A549 (cell line): ENCODE data around the gene PAPLN.

Source experiments
- CBX8 ChIP-seq: fragments of 200-600 bp; sonication (generic); IDR thresholded peaks from 2 replicates; pipeline ENCODE4 v1.6.1; 2016
- CTCF ChIP-seq: fragments of >200 bp; sonication (Bioruptor Twin); formaldehyde crosslinking; IDR thresholded peaks from 3 replicates; pipeline ENCODE4 v1.5.1; 2016
- EP300 ChIP-seq, 2 experiments: fragments of >200 bp; sonication (Bioruptor Twin); formaldehyde crosslinking; IDR thresholded peaks; 2 replicates in 1 of 2; 3 replicates in 1 of 2; pipeline ENCODE4 v1.6.1; 2016 to 2017
- JUN ChIP-seq, 2 experiments: fragments of >200 bp; sonication (Bioruptor Twin); formaldehyde crosslinking; IDR thresholded peaks; 2 replicates in 1 of 2; 3 replicates in 1 of 2; pipeline ENCODE4 v1.6.1; 2016 to 2017
- POLR2A ChIP-seq: IDR thresholded peaks from 2 replicates; pipeline ENCODE4 v1.6.1; 2012; ENCODE audit warnings: mild to moderate bottlenecking, low read length
- SREBF2 ChIP-seq: fragments of 450-650 bp; IDR thresholded peaks from 2 replicates; pipeline ENCODE4 v1.6.1; 2014; ENCODE audit warnings: mild to moderate bottlenecking, moderate library complexity

- TF ChIP-seq SREBF2: no peak
- no peak for TF ChIP-seq JUN (IDR thresholded peaks at IDR 0.05)
- no peak for TF ChIP-seq POLR2A
- no peak for TF ChIP-seq CTCF
- TF ChIP-seq CBX8: no peak
- TF ChIP-seq EP300 (IDR thresholded peaks at IDR 0.05): no peak
These were observed 32.6 kb downstream of the PAPLN start for GRCh38 chr14:73269729-73270531.
